SKM-1 (cell line): ENCODE results near the gene MOGAT2.

Experiments
- DNase-seq: peaks from one replicate; lab custom pipeline; 2025; ENCODE audit not compliant: unreplicated experiment; lab: John Stamatoyannopoulos, UW

The MOGAT2 gene

GRCh38 chr11:75776546-75776945 lies 58.9 kb downstream of the MOGAT2 start:
- no peak for DNase-seq

DNA sequence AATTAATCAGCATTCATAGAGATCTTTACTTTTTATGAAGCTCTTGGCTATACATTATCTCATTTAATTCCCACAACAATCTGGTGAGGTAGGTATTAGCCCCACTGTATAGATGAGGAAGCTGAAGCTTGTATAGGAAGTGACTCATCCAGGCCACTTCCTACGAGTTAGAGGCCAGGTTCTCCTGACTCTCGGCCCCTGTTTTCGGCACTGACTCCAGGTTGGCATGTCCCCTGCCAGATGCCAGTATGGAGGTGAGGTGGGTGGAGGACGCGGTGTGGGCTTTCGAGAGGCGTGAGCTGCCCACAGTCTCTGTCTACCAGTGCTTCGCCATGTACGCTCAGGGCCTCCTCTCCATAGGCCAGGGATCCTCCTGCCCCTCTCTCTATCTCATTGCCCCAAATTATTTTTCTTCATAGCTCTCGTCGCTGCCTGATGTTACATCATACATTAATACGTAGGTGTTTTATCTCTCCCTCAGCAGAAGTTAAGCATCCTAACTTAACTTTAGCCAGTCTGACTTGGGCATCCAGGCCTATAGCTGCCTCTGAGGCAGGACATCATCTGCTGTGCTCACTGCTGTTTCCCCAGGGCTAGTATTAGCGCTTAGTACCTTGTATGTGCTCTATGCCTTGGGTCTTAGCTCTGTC lies 59.9 kb downstream of the MOGAT2 start:
- peak; percentile 46 for DNase-seq

GRCh38 chr11:75778962-75779361 lies 61.3 kb downstream of the MOGAT2 start:
- no peak for DNase-seq

DNA sequence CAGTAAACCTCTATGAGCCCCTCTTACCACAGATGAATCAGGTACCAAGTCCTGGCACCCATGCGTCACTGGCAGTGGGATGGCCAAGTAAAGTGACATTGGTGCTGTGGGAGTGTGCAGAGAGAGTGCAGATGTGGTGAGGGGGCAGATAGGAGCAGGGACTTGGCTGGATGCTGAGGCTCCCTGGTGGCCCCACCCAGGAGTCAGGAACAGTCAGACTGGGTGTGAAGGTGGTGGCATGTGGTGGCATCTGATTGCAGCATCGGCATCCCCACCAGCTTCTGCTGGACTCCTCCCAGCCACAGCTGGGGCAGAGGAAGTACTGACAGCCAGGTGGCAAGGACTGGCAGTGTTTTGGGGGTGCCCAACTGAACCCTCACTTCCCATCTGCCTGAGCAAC lies 62.3 kb downstream of the MOGAT2 start:
- DNase-seq, result no peak

- DNase-seq, result no peak
These were observed 63.2 kb downstream of the MOGAT2 start for GRCh38 chr11:75780888-75781287.

DNA sequence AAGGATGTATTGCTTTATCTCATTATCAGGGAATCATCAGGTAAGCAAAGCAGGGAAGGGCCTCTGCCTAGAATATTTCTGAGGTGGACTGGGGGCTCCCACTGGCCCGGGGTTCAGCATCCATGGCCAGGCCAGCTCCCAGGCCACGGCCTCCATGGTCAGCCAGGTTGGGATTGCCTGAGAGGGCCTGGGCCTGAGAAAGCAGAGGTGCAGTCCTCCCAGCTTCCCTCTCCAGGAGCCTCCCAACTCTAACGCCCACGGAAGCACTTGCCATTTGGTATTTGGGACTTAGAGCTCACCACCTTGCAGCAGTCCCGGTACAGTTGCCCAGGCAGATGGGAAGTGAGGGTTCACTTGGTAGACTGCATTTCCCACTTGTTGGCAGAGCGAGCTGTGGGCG lies 63.7 kb downstream of the MOGAT2 start:
- DNase-seq, result no peak

GRCh38 chr11:75781831-75782230 lies 64.2 kb downstream of the MOGAT2 start:
- no peak for DNase-seq
